Activated naive CD4-positive, alpha-beta T cell treated with Interleukin-2 at 50 U/mL for 16 hours (primary cell): Measurements from ENCODE around the gene MLC1.
"Not testable (repeated sequence)": the region's sequence is repeated elsewhere in the genome, so short reads cannot be mapped to it uniquely, and the experiment has no call there.

ENCODE experiments used
- DNase-seq: peaks from one replicate; pipeline ENCODE4 v3.0.0-alpha.2; 2020

The MLC1 gene

GRCh38 chr22:50101870-50102565 lies 16.8 kb upstream of the MLC1 start:
- no peak for DNase-seq

GRCh38 chr22:50098052-50098451 lies 12.8 kb upstream of the MLC1 start:
- DNase-seq, result no peak

GRCh38 chr22:50092342-50092741 lies 7.1 kb upstream of the MLC1 start:
- no peak for DNase-seq

GRCh38 chr22:50091092-50091768 lies 6.0 kb upstream of the MLC1 start:
- no peak for DNase-seq

GRCh38 chr22:50090412-50090714 lies 5.1 kb upstream of the MLC1 start:
- no peak for DNase-seq

- DNase-seq, result peak; percentile 7
Observed at GRCh38 chr22:50089682-50090411, 4.6 kb upstream of the MLC1 start, which contains the start of gene MOV10L1. Gene MOV10L1, plus strand, starts transcription at chr22:50090006. Its CDS starts 83 bp downstream, at chr22:50090089.

- DNase-seq, result no peak
Observed at GRCh38 chr22:50089231-50089630, 4.0 kb upstream of the MLC1 start.

GRCh38 chr22:50088096-50088495 lies 2.9 kb upstream of the MLC1 start:
- DNase-seq, result no peak

GRCh38 chr22:50087646-50088045 lies 2.4 kb upstream of the MLC1 start:
- DNase-seq, result no peak

GRCh38 chr22:50086975-50087374 lies 1.7 kb upstream of the MLC1 start:
- not testable (repeated sequence) for DNase-seq

- no peak for DNase-seq
Observed at GRCh38 chr22:50086526-50086925, 1.3 kb upstream of the MLC1 start.

- DNase-seq, result no peak
Observed at GRCh38 chr22:50084614-50085021, 608 bp downstream of the MLC1 start.

- no peak for DNase-seq
Observed at GRCh38 chr22:50084080-50084477, 1.1 kb downstream of the MLC1 start.

GRCh38 chr22:50083462-50084079 lies 1.7 kb downstream of the MLC1 start:
- no peak for DNase-seq

GRCh38 chr22:50082961-50083461 lies 2.2 kb downstream of the MLC1 start:
- DNase-seq, result no peak

- no peak for DNase-seq
Observed at GRCh38 chr22:50082197-50082715, 3.0 kb downstream of the MLC1 start.

GRCh38 chr22:50081426-50082196 lies 3.6 kb downstream of the MLC1 start:
- DNase-seq, result no peak

- DNase-seq, result no peak
Observed at GRCh38 chr22:50080077-50080465, 5.2 kb downstream of the MLC1 start.

- no peak for DNase-seq
Observed at GRCh38 chr22:50078761-50079160, 6.5 kb downstream of the MLC1 start.

GRCh38 chr22:50078246-50078645 lies 7.0 kb downstream of the MLC1 start:
- DNase-seq, result no peak

GRCh38 chr22:50076646-50077535 lies 8.3 kb downstream of the MLC1 start:
- DNase-seq, result no peak
